ENCODE results near the gene TCEAL3.

GRCh38 chrX:103565752-103566151, 42.0 kb upstream of the TCEAL3 start:
- TF ChIP-seq CTCF (conservative IDR thresholded peaks at IDR 0.05 in 1 of 2, IDR thresholded peaks at IDR 0.05 in 1 of 2; ENCODE audit: extremely low read depth in 1 of 2, insufficient read depth in 1 of 2, low read depth in 1 of 2, low read length in 2 of 2): no peak
- no peak for TF ChIP-seq EZH2 (IDR thresholded peaks at IDR 0.05; ENCODE audit: borderline replicate concordance, low read length)
